ENCODE data around the gene RANBP2. TPM values are rescaled to one million over a fixed set of nuclear protein-coding genes. Genes with fewer than 3 reads are reported as not detected.

Gene RANBP2
- total and polyA plus RNA-seq, 2 experiments from 2014 or later: 9.6 to 72.9 TPM

- Histone ChIP-seq H3K4me1 (ENCODE audit: insufficient read depth) (no peaks in the 10 kb centered on the region), H3K36me3 (replicated peaks; ENCODE audit: insufficient read depth, low read depth) (no peaks in the 10 kb centered on the region), H3K4me3 (no peak overlapping the region), H4K20me1 (ENCODE audit: insufficient read depth, poor library complexity, severe bottlenecking) (no peaks in the 10 kb centered on the region), H3K79me2 (no peaks in the 10 kb centered on the region), H2AFZ (no peak overlapping the region), H3K4me2 (no peak overlapping the region), H3K27me3 (no peaks in the 10 kb centered on the region), H3K9me3 (ENCODE audit: low read depth) (peaks cover 9% of the 10 kb centered on the region), H3K27ac (no peak overlapping the region), H3K9me2 (replicated peaks; ENCODE audit: insufficient read depth) (no peaks in the 10 kb centered on the region)
- 100% methylated on average over 1 of the region's 1 CpG for WGBS (ENCODE audit: low lambda C conversion rate, missing lambda C conversion rate)
- DNase-seq (ENCODE audit: low spot score): no peak
- no peak for TF ChIP-seq CTCF (IDR thresholded peaks at IDR 0.05; ENCODE audit: poor library complexity)
- no peak for TF ChIP-seq EZH2 (IDR thresholded peaks at IDR 0.05; ENCODE audit: borderline replicate concordance)
- no peak for TF ChIP-seq EZH2phosphoT487 (IDR thresholded peaks at IDR 0.05; ENCODE audit: low read depth, severe bottlenecking, unreplicated experiment)
These were observed 115.8 kb downstream of the RANBP2 start for GRCh38 chr2:108835040-108835439.

Small RNA genes within 50 kb of the gene (small RNA-seq; reads per million reads assigned to genes)
- not detected for gene AC010095.1

Other genes with a start within 250 kb of the RANBP2 start
- gene LIMS1, start 185.0 kb upstream of the RANBP2 start, total RNA-seq: 64.6 and 102 TPM in 2 replicates
- 37.1 and 40.0 TPM in 2 replicates for gene LIMS1, start 185.0 kb upstream of the RANBP2 start, polyA plus RNA-seq
- 6.6 and 8.6 TPM in 2 replicates for gene CCDC138, start 67.3 kb downstream of the RANBP2 start, total RNA-seq
- 2.3 and 2.7 TPM in 2 replicates for gene CCDC138, start 67.3 kb downstream of the RANBP2 start, polyA plus RNA-seq